Measurements from ENCODE around the gene MTERF1. TPM values are rescaled to one million over a fixed set of nuclear protein-coding genes. Genes with fewer than 3 reads are reported as not detected.
"Not testable (repeated sequence)": the region's sequence is repeated elsewhere in the genome, so short reads cannot be mapped to it uniquely, and the experiment has no call there.

Gene MTERF1, protein sequence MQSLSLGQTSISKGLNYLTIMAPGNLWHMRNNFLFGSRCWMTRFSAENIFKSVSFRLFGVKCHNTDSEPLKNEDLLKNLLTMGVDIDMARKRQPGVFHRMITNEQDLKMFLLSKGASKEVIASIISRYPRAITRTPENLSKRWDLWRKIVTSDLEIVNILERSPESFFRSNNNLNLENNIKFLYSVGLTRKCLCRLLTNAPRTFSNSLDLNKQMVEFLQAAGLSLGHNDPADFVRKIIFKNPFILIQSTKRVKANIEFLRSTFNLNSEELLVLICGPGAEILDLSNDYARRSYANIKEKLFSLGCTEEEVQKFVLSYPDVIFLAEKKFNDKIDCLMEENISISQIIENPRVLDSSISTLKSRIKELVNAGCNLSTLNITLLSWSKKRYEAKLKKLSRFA
- total RNA-seq (2014; rRNA removed; shearing (Covaris generic)), result 32.1 and 35.6 TPM in 2 replicates
- 15.2 and 17.5 TPM in 2 replicates for polyA plus RNA-seq (2015; cell fraction: cytosol; rRNA removed)
- polyA plus RNA-seq (2015; cell fraction: nucleus; rRNA removed), result 55.9 and 101 TPM in 2 replicates

DNA sequence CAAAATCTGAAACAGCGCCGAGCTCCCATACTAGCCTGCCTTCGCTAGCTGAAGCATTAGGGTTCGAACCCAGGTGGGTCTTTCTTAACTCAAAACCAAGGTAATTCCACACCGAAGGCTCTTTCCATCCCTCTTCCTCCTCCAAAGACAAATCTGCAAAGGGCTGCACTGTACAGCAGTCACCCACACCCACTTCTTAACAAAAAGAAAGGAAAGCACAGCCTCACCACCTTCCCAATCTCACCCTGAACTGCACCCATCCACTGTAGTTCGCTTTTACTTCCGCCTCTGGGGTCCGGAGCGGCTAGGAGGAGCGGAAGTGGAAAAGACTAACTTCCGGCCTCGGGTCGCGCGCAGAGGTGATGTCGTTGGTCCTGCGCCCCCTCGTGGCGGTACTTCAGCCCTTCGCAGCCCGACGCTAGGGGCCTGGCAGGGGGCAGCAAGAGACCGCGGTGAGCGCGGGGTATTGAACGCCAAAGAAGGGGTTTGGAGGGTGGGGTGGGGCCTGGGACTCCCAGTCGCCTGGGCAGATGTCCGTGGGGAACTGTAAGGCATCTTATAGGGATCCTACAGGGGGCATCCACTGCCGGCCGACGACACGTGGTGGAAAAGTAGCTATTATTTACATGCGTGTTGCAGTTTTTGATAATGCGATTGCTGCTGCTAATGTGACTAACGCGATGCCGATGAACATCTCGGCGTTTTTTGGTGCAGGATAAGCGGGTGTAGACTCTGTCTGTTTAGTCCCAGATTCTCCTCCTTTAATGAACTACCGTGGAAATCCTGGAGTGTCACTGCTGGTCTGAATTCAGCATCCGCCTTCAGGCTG lies at the start of gene MTERF1:
Gene MTERF1 (minus strand): TSS at position 290 of the 829 bp plus-strand sequence. CDS start 619 bp downstream, outside the sequence.
- in situ Hi-C loops (cut with HindIII; ENCODE audit: low pct_unique_long_range_greater_than_20kb, low sequenced_read_pairs), result loop anchor here (25.0 kb wide), 1 partner anchor 582 kb away; no protein-coding TSS in a partner anchor

DNA sequence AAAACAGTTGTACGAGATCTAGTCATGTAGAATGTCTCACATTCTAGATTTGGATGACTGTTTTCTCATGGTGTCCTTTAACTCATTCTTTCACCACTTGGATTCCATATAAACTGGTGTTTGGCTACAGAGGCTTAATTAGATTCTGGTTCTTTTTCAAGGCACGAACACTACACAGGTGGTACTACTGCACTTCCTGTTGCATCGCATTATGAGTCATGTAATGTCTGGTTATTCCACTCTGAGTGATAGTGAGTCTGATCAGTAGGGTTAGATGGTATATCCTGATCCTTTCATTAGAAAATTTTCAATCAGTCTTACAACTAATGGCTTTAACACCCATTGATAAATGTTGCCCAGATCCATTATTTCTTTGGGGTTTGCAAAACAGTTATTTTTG lies 49.0 kb upstream of the MTERF1 start:
- DNase-seq (ENCODE audit: low read depth, low spot score), result no peak
- in situ Hi-C loops (cut with HindIII; ENCODE audit: low pct_unique_long_range_greater_than_20kb, low sequenced_read_pairs), result no loop called here

More for the DNA sequence above, at the start of gene MTERF1:
- DNase-seq (ENCODE audit: low read depth, low spot score), result peak; percentile 97

DNA sequence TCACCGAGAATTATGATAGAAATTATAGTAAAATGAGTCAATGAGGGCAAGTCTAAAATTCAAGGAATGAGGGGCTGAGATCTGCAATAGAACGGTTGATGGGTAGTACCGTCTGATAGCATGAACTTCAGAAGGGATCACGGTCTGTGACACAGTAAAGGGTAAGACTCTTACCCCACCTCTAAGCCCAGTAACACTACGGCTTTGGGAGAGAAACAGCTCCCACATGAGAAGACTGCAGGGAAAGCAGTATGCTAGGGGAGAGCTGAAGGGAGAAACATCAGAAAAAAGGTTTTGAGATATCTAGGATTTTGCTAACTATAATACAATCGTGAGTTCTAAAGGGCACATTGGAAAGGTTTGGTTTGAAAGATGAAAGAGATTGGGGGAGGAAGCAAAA lies 47.4 kb upstream of the MTERF1 start:
- no peak for DNase-seq (ENCODE audit: low read depth, low spot score)
- in situ Hi-C loops (cut with HindIII; ENCODE audit: low pct_unique_long_range_greater_than_20kb, low sequenced_read_pairs), result no loop called here

DNA sequence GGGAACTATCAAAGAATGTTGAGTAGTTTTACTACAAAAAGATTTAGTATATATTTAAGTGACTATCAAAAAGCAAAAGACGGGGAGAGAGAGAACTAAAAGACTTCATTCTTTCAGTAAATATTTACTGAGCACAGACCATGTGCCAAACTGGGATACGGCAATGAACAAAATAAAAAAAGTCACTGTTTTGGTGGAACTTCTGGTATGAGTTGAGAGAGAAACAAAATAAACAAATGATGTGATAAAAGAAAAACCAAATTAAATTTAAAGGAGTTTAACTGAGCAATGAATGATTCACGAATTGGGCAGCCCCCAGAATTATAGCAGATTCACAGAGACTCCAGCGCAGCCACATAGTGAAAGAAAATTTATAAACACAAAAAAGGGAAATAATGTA lies 42.4 kb upstream of the MTERF1 start:
- no peak for DNase-seq (ENCODE audit: low read depth, low spot score)
- in situ Hi-C loops (cut with HindIII; ENCODE audit: low pct_unique_long_range_greater_than_20kb, low sequenced_read_pairs), result no loop called here

DNA sequence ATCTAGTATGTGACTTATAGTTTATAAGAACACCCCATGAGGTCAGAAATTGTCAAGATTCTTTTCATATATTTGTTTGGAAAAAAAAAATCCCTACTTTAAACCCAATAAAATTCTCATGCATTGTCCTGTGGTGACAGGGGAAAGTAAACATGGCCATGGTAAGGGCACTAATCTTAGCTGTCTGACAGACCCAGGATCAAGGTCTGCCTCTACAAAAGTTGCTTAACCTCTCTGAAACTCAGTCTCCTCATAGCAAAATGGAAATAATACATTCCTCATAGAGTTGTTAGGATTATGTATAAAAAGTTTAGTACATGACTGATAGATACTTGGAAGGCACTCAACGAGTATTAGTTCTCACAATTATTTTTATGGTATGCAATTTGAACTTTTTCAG lies 37.9 kb upstream of the MTERF1 start:
- no peak for DNase-seq (ENCODE audit: low read depth, low spot score)
- in situ Hi-C loops (cut with HindIII; ENCODE audit: low pct_unique_long_range_greater_than_20kb, low sequenced_read_pairs), result no loop called here

DNA sequence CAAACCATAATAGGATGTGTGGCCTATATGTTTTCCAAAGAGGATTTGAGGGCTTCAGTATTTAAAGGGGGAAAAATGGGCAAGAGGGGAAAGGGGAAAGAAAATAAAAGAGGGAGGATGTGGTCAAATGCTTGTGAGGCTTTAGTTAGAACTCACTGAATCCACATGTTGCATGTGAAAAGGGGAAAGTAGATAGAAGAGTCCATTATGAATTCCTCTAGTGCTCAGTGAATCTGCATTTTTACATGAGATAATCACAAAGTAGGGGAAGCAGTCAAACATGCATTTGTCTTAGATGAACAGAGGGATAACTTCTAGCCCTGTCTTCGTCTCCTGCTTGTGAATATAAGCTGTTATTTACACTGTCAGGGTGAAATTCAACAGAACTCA lies 35.5 kb upstream of the MTERF1 start:
- in situ Hi-C loops (cut with HindIII; ENCODE audit: low pct_unique_long_range_greater_than_20kb, low sequenced_read_pairs), result no loop called here
- no peak for DNase-seq (ENCODE audit: low read depth, low spot score)

DNA sequence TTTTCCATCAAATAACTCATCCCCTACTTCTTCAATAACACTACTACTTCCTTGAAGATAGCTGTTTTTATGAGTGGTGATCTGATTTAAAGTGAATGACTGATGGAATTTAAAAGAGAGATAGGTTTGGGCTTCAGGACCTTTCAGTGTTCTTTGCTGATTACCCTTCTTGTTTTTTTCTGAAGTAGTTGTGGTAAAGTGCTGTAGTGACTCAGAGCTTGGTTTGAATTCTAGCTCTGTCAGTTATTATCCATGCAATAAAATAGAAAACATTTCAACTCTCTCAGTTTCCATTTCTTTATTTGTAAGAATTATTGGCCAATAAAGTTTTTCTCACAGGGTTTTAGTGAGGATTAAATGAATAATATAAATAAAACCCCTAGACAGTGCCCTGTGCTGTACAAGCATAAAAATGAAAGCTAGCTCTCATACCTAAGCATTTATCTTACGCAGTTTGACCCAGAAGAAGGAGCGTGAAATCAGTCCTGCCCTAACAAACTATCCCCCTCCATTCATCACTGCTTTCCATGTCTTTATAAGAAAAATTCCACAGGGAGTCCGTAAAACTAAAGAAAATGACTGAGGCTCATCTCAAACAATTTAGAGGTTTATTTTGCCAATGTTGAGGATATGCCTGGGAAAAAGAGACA lies 35.0 kb upstream of the MTERF1 start:
- no peak for DNase-seq (ENCODE audit: low read depth, low spot score)
- in situ Hi-C loops (cut with HindIII; ENCODE audit: low pct_unique_long_range_greater_than_20kb, low sequenced_read_pairs), result no loop called here

DNA sequence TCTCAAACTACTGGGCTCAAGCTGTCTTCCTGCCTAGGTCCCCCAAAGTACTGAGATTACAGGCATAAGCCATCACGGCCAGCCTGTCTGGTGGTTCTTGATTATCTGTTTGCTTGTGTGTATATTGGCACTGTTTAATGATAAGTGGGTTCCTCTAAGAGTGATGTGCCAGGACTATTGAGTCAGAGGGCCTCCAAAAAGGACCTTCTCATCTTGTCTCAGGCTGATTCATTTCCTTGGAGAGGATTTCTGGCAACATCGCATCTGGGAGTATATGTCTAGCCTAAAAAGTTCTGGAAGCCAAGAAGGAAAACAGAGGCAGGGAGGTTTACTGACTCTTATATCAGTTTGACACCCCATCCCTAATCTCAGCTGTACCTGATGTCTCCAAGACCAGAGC lies 33.1 kb upstream of the MTERF1 start:
- in situ Hi-C loops (cut with HindIII; ENCODE audit: low pct_unique_long_range_greater_than_20kb, low sequenced_read_pairs), result no loop called here
- no peak for DNase-seq (ENCODE audit: low read depth, low spot score)

DNA sequence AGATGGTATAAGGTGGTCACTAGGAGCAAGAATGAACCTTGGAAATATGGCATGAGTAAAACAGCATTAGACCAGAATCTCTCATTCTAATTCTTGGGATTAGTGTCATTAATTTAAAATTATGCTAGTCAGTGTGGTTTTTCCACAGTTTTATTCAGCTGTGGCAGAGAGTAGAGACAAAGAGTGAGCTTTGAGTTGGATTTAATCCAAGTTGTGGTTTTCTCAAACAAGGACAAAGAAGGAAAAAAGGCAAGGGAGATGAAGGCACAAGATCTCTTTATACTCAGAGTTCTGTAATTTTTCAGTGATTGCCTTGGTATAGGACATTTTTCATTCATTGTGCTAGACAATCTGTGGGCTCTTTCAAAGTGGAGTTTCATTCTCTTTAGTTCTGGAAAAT lies 32.0 kb upstream of the MTERF1 start:
- in situ Hi-C loops (cut with HindIII; ENCODE audit: low pct_unique_long_range_greater_than_20kb, low sequenced_read_pairs), result no loop called here
- DNase-seq (ENCODE audit: low read depth, low spot score), result no peak

DNA sequence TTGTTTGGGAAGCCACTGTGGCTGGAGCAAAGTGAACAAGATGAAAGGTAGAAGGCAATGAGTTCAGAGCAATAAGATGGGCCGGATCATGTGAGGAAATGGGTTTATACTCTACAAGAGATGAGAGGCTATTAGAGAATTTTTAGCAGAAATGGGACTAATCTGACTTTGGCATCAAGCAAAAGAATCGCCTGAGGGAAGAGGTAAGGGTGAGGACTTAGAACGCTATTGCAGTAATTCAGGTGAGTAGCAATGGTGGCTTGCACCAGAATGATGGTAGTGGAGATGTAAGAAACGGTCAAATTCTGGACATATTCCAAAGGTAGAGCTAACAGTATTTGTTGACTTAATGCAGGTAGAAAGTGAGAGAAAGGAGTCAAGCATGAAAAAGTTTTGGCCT lies 30.6 kb upstream of the MTERF1 start:
- in situ Hi-C loops (cut with HindIII; ENCODE audit: low pct_unique_long_range_greater_than_20kb, low sequenced_read_pairs), result no loop called here

DNA sequence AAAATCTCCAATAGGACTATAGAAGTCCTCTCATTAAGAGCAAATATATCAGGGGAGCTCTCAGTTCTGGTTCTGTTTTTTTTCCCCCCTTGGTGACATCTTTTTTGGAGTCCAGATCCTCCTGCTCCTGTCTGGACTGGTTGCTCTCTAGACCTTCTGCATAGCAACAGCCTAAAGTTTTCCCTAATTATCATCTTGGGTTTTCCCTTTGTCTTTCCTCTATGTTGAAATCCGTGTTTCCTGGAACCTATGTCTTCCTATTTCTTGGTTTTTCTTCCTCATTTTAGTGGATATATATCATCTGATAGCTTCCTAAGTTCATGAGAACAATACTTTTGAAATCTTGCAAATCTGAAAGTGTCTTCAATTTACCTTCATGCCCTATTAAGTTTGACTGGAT lies 29.7 kb upstream of the MTERF1 start:
- no peak for DNase-seq (ENCODE audit: low read depth, low spot score)
- in situ Hi-C loops (cut with HindIII; ENCODE audit: low pct_unique_long_range_greater_than_20kb, low sequenced_read_pairs), result no loop called here

More for the DNA sequence above, 30.6 kb upstream of the MTERF1 start:
- DNase-seq (ENCODE audit: low read depth, low spot score), result no peak

DNA sequence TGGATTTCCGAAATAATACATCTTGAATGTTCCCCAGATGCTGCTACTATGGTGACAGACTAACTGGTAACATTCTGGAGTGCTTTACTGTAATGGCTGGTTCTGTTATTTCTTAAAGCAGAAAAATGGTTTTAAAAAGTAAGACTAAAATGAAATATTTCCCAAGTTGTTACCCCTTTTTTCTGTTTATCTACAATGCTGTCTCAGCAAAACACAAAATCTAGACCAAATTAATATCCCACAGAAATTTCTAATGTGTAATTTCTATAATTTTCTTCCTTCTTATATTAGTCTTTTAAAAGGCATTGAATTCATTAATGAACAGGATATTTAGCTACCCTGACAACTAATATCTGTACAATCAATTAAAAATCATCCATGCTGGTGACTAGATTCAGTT lies 19.1 kb upstream of the MTERF1 start:
- in situ Hi-C loops (cut with HindIII; ENCODE audit: low pct_unique_long_range_greater_than_20kb, low sequenced_read_pairs), result loop anchor here (25.0 kb wide), 1 partner anchor 563 kb away; no protein-coding TSS in a partner anchor
- no peak for DNase-seq (ENCODE audit: low read depth, low spot score)

DNA sequence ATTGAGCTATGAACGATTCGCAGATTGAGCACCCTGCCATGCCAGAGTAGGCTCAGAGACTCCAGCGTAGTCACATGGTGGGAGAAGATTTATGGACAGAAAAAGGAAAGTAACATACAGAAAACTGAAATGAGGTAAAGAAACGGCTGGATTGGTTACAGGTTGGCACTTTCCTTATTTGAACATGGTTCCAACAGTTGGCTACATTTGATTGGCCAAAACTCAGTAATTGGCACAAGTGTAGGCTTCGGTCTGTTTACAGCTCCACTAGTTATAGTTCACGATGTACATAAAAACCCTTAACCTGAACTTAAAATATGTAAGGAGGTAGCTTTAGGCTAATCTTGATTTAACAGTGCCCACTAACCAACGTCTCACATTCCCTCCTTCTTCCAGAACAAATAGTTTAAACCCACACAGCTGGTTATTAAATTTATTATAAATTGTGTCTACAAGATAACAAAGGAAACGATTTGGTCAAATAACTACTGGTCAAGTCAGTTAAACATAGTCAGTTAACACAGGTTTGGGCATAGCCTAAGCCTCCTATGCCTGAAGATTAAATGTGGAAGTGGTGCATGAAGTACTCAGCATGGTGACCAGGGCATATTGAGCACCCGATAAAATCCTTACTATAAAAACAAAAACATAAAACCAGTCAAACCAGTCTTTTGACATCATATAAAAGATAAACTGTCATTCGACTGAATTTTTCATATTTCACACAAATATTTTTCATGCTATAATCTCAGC lies 17.9 kb upstream of the MTERF1 start:
- in situ Hi-C loops (cut with HindIII; ENCODE audit: low pct_unique_long_range_greater_than_20kb, low sequenced_read_pairs), result loop anchor here (25.0 kb wide), 1 partner anchor 564 kb away; no protein-coding TSS in a partner anchor

DNA sequence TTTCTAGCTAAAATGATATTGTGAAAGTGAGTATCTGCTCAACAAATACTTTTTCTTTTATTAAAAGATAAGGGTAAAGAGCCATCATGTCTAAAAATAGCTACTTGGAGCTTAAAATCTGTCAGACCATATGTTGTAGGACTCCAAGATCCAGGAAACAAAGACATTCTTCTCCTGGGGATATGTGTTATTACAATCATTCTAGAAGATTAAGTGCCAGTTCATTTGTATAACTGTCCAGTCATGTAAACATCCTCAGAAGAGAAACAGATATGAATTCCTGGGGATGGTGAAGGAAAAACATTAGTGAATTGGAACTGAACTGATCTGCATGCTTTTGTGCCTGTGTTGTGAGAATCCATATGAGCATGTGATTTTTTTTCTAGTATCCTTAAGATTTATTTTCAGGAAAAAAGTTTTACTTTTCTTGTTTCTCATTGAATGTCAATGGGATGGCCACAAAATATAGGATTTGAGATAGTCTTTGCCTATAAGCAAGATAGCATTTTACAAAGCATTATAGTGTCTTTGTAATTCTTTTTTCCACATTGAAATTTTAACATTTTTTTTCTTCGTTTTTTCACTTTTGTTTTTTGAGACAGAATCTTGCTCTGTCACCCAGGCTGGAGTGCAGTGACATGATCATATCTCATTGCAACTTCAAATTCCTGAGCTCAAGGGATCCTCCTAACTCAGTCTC lies 14.4 kb upstream of the MTERF1 start:
- in situ Hi-C loops (cut with HindIII; ENCODE audit: low pct_unique_long_range_greater_than_20kb, low sequenced_read_pairs), result loop anchor here (25.0 kb wide), 1 partner anchor 567 kb away; no protein-coding TSS in a partner anchor

More for the DNA sequence above, 17.9 kb upstream of the MTERF1 start:
- DNase-seq (ENCODE audit: low read depth, low spot score), result no peak

DNA sequence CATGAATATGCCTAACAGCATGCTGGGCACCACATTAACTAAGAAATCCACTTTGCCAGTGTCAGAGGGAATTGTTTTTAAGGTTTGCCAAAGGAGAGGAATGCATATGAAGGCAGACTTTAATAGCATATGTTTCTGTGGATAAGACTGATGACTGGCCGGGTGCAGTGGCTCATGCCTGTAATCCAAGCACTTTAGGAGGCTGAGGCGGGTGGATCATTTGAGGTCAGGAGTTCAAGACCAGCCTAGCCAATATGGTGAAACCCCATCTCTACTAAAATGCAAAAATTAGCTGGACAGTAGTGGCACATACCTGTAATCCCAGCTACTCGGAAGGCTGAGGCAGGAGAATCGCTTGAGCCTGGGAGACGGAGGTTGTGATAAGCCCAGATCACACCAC lies 13.2 kb upstream of the MTERF1 start:
- not testable (repeated sequence) for DNase-seq (ENCODE audit: low read depth, low spot score)
- in situ Hi-C loops (cut with HindIII; ENCODE audit: low pct_unique_long_range_greater_than_20kb, low sequenced_read_pairs), result loop anchor here (25.0 kb wide), 1 partner anchor 569 kb away; no protein-coding TSS in a partner anchor

More for the DNA sequence above, 14.4 kb upstream of the MTERF1 start:
- DNase-seq (ENCODE audit: low read depth, low spot score), result no peak

DNA sequence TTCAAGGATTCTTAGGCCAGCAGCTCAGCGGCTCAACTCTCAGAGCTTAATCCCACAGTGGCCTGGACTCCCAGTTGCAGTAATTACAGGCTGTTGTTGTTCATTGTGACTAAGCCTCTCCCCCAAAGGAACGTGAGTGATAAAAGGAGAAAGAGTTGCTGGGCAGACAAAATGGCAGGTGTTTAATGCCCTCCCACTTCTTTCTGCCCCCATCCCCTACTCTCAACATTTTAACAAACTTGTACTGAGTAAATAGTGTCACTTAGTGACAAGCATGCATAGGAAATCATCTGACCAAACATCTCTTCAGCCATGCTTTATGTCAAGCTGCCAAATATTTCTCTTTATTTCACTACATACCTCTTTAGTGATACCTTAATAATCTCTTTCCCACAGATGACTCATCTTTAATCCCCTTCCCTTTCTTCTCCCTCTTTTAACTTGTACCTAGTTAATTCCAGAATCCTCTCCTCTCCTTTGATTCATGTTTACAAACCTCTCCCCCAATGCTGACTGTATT lies 12.4 kb upstream of the MTERF1 start:
- in situ Hi-C loops (cut with HindIII; ENCODE audit: low pct_unique_long_range_greater_than_20kb, low sequenced_read_pairs), result loop anchor here (25.0 kb wide), 1 partner anchor 569 kb away; no protein-coding TSS in a partner anchor
- no peak for DNase-seq (ENCODE audit: low read depth, low spot score)
